Thyroid gland (tissue), 4 donors: ENCODE data around the gene SIAH1. TPM values are rescaled to one million over a fixed set of nuclear protein-coding genes. Genes with fewer than 3 reads are reported as not detected.

Experiments used
- DNase-seq, 2 donors: peaks; one replicate each; pipeline ENCODE4 v3.0.0-alpha.2; 2019
- H3K27ac ChIP-seq, 3 donors: fragments of 200-600 bp; sonication (generic); 1 replicate in 2 of 3; 2 replicates in 1 of 3; pipeline ENCODE4 v1.5.1; 2016 to 2019; ENCODE audit warnings: mild to moderate bottlenecking in 1 of 3, moderate library complexity in 1 of 3
- H3K27me3 ChIP-seq: fragments of 200-600 bp; sonication (generic); one replicate; pipeline ENCODE4 v1.5.1; 2019
- H3K36me3 ChIP-seq, 2 donors: fragments of 200-600 bp; sonication (generic); one replicate each; pipeline ENCODE4 v1.5.1; 2016 to 2019
- H3K4me1 ChIP-seq, 2 donors: fragments of 200-600 bp; sonication (generic); one replicate each; pipeline ENCODE4 v1.5.1; 2017 to 2019
- H3K4me3 ChIP-seq, 3 donors: fragments of 200-600 bp; sonication (generic); replicated peaks in 1 of 3; 1 replicate in 2 of 3; 2 replicates in 1 of 3; pipeline ENCODE4 v1.5.1; 2016; ENCODE audit warnings: mild to moderate bottlenecking in 1 of 3
- H3K9me3 ChIP-seq: fragments of 200-600 bp; sonication (generic); one replicate; pipeline ENCODE4 v1.5.1; 2017
- POLR2A ChIP-seq, 2 donors: fragments of 450-650 bp; IDR thresholded peaks; one replicate each; pipeline ENCODE4 v1.6.1; 2017; ENCODE audit warnings: antibody characterized with exemption in 2 of 2, mild to moderate bottlenecking in 2 of 2, moderate library complexity in 1 of 2
- WGBS, 2 donors: methylation state at CpG; one replicate each; pipeline ENCODE4 v1.1.5; 2017; 5-methylcytosine and 5-hydroxymethylcytosine counted together
- intact Hi-C: fragments of 100-400 bp; cut with DNase I; formaldehyde crosslinking; loops from one replicate; pipeline ENCODE4 v1.15.1; 2023
- total RNA-seq, 4 donors: library from RNA; depleted of rRNA; stranded (reverse); fragments of >200 nt; gene quantifications; one replicate each; pipeline ENCODE4 v1.2.3, GENCODE V29; 2016
- TF ChIP-seq, protein P1 (sequence below), 6 experiments: fragments of 200-600 bp in 3 of 6; fragments of 450-650 bp in 3 of 6; sonication (generic) in 3 of 6; IDR thresholded peaks; one replicate each; pipeline ENCODE4 v1.5.1; 2016 to 2019; ENCODE audit warnings: antibody characterized with exemption in 6 of 6, mild to moderate bottlenecking in 2 of 6, inconsistent platforms in 1 of 6, moderate library complexity in 1 of 6

Gene SIAH1
- total RNA-seq, 4 donors from 2014 or later: 23.9 to 45.8 (median 34.4) TPM

DNA sequence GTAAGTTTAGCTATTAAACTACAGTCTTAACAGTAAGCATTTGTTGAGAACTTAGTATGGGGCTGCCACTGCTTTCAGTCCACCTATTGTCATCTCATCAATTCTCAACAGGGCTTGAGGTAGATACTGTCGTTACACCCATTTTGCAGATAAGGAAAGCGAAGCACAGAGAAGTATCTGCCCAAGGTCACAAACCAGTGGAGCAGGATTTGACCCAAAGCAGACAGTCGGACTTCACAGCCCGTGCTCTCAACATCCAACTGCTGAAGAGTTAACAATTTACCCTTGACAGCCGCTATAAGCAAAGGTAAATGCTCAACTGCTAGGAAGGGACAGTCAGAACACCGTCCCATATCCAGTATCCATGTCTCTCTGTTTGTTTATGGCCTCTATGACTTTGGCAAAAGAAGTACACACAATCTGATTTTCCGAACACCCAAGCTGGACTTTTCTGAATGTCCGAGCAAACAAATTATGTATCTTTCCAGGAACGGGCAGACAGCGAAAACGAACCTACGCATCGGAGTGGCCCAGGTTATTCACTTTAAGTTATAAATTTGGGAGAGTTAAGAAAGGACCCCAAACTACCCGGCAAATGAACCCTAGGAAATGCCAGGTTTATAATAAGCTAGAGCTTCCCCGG, 1.2 kb downstream of the SIAH1 start:
- H3K9me3 ChIP-seq: no peaks in the 10 kb centered on the region
- peak overlapping the region; percentile 46 to 59 (median 55) for H3K4me3 ChIP-seq
- 0 to 2% methylated on average over 15 of the region's 15 CpGs for WGBS, 2 donors
- intact Hi-C loops: no loop called here
- H3K27me3 ChIP-seq: no peaks in the 10 kb centered on the region
- H3K36me3 ChIP-seq: no peaks in the 10 kb centered on the region
- DNase-seq: peak; percentile 19 to 32
- TF ChIP-seq, protein P1, sequence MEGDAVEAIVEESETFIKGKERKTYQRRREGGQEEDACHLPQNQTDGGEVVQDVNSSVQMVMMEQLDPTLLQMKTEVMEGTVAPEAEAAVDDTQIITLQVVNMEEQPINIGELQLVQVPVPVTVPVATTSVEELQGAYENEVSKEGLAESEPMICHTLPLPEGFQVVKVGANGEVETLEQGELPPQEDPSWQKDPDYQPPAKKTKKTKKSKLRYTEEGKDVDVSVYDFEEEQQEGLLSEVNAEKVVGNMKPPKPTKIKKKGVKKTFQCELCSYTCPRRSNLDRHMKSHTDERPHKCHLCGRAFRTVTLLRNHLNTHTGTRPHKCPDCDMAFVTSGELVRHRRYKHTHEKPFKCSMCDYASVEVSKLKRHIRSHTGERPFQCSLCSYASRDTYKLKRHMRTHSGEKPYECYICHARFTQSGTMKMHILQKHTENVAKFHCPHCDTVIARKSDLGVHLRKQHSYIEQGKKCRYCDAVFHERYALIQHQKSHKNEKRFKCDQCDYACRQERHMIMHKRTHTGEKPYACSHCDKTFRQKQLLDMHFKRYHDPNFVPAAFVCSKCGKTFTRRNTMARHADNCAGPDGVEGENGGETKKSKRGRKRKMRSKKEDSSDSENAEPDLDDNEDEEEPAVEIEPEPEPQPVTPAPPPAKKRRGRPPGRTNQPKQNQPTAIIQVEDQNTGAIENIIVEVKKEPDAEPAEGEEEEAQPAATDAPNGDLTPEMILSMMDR (IDR thresholded peaks at IDR 0.05): no peak
- TF ChIP-seq POLR2A (IDR thresholded peaks at IDR 0.05): no peak
- H3K27ac ChIP-seq: peak overlapping the region; percentile 97 to 98 (median 98)
- peaks cover 22 to 38% of the 10 kb centered on the region in 2 donors for H3K4me1 ChIP-seq

DNA sequence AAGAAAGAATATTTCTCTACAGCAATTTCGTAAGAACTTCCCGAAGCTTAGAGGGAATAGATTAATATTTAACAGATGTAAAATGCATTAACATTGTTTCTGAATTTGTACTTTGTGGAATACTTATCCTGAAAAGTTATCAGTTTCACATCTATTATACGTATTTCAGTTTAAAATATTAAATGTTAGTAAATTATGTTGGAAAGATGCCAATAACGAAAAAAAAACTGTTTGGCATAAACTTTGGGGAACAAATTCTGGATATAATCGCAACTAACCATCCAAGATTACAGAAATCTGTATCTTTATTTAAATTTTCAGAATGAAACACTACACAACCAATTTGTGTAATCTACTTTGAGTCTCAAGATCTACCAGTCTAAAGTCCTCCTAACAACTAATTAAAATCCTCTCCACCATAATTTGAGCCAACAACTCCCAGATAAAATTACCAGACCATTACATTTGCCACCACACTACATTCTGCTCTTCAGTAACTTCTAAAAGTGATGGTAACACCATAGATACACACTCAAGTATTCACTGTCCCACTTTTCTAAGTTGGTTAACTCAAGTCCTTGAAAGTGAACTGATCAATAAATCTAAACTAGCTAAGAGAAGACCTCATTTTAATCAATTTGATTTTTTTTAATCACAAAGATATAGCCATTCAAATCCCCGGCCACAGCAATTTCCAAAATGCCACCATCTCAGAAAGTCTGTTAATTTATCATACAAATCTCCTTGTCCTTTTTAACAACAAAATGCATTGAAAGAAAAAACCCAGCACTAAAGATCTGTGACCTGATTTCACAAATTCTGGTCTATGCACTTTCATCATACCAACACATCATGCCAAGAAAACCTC, 2.0 kb downstream of the SIAH1 start:
- H3K4me1 ChIP-seq: peaks cover 30 to 46% of the 10 kb centered on the region in 2 donors

DNA sequence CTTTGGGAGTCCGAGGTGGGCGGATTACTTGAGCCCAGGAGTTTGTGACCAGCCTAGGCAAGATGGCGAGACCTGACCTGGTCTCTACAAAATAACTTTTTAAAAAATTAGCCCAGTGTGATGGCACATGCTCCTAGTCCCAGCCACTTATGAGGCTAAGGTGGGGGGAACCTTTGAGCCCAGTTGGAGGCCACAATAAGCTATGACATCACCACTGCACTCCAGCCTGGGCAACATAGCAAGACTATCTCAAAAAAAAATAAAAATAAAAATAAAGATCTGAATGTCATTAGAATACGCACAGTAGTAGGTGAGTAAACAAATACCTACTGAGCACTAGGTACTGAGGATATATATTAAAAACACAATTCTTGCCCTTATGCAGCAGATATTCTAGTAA, 3.1 kb downstream of the SIAH1 start:
- intact Hi-C loops: no loop called here
- no peaks in the 10 kb centered on the region for H3K36me3 ChIP-seq
- H3K9me3 ChIP-seq: no peaks in the 10 kb centered on the region
- no peak overlapping the region for H3K4me3 ChIP-seq
- no peak overlapping the region for H3K27ac ChIP-seq
- no peaks in the 10 kb centered on the region for H3K27me3 ChIP-seq
- H3K4me1 ChIP-seq: peaks cover 37 to 56% of the 10 kb centered on the region in 2 donors
- 96 to 99% methylated on average over 4 of the region's 4 CpGs for WGBS, 2 donors
- TF ChIP-seq POLR2A (IDR thresholded peaks at IDR 0.05): no peak
- TF ChIP-seq, protein P1 (IDR thresholded peaks at IDR 0.05): no peak
- no peak for DNase-seq

More for the DNA sequence above, 2.0 kb downstream of the SIAH1 start:
- no peaks in the 10 kb centered on the region for H3K36me3 ChIP-seq
- DNase-seq: no peak
- no peaks in the 10 kb centered on the region for H3K9me3 ChIP-seq
- H3K27me3 ChIP-seq: no peaks in the 10 kb centered on the region
- peak overlapping the region; percentile 46 to 59 (median 55) for H3K4me3 ChIP-seq
- intact Hi-C loops: no loop called here
- TF ChIP-seq, protein P1 (IDR thresholded peaks at IDR 0.05): no peak
- TF ChIP-seq POLR2A (IDR thresholded peaks at IDR 0.05): no peak
- H3K27ac ChIP-seq: peak overlapping the region; percentile 97 to 98 (median 98)
- 53 to 61% methylated on average over 6 of the region's 6 CpGs for WGBS, 2 donors

DNA sequence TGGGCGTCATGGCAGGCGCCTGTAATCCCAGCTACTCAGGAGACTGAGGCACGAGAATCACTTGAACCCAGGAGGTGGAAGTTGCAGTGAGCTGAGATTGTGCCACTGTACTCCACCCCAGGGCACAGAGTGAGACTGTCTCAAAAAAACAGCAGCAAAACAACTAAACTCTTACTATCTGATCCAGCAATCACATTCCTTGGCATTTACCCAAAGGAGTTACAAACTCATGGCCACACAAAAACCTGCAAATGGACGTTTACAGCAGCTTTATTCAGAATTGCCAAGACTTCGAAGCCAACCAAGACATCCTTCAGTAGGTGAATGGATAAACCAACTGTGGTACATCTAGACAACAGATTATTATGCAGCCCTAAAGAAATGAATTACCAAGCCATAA, 4.0 kb downstream of the SIAH1 start:
- no peaks in the 10 kb centered on the region for H3K36me3 ChIP-seq
- peak overlapping the region in 1 of 3 donors; percentile 4 for H3K27ac ChIP-seq
- H3K4me1 ChIP-seq: peaks cover 47 to 64% of the 10 kb centered on the region in 2 donors
- intact Hi-C loops: no loop called here
- DNase-seq: no peak
- no peaks in the 10 kb centered on the region for H3K27me3 ChIP-seq
- no peak overlapping the region for H3K4me3 ChIP-seq
- 63 to 69% methylated on average over 5 of the region's 5 CpGs for WGBS, 2 donors
- TF ChIP-seq, protein P1 (IDR thresholded peaks at IDR 0.05): no peak
- TF ChIP-seq POLR2A (IDR thresholded peaks at IDR 0.05): no peak
- H3K9me3 ChIP-seq: no peaks in the 10 kb centered on the region

DNA sequence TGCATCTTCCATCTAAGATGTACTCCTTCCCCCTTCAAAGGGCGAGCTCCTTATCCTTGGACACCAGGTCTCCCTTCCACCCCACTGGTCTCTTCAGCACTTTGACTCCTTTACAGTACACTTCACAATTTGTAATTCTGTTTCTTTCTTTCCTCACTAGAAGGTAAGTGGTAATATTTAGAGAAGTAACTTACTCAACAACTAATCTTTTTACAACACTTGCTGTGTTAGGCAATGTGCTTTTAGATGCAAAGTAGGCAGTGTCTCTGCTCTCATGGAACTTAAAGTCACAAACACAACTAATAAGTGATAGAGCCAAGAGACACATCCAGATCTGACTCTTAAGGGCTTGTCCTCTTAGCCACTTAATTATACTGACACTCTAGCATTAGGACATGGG, 6.4 kb downstream of the SIAH1 start:
- no peak for DNase-seq
- no peak overlapping the region for H3K27ac ChIP-seq
- no peaks in the 10 kb centered on the region for H3K27me3 ChIP-seq
- H3K4me1 ChIP-seq: peaks cover 60 to 79% of the 10 kb centered on the region in 2 donors
- no peaks in the 10 kb centered on the region for H3K36me3 ChIP-seq
- H3K4me3 ChIP-seq: no peak overlapping the region
- intact Hi-C loops: no loop called here
- no peaks in the 10 kb centered on the region for H3K9me3 ChIP-seq
- 61 to 78% methylated on average over 1 of the region's 1 CpG for WGBS, 2 donors
- TF ChIP-seq, protein P1 (IDR thresholded peaks at IDR 0.05): no peak
- TF ChIP-seq POLR2A (IDR thresholded peaks at IDR 0.05): no peak
